SHP77 treated with DMSO at 0.1 percent for 48 hours (cell line): ENCODE measurements around the gene SEC61A1.

Experiments used
- DNase-seq: peaks from one replicate; lab custom pipeline; 2025; lab: John Stamatoyannopoulos, UW

The SEC61A1 gene

DNA sequence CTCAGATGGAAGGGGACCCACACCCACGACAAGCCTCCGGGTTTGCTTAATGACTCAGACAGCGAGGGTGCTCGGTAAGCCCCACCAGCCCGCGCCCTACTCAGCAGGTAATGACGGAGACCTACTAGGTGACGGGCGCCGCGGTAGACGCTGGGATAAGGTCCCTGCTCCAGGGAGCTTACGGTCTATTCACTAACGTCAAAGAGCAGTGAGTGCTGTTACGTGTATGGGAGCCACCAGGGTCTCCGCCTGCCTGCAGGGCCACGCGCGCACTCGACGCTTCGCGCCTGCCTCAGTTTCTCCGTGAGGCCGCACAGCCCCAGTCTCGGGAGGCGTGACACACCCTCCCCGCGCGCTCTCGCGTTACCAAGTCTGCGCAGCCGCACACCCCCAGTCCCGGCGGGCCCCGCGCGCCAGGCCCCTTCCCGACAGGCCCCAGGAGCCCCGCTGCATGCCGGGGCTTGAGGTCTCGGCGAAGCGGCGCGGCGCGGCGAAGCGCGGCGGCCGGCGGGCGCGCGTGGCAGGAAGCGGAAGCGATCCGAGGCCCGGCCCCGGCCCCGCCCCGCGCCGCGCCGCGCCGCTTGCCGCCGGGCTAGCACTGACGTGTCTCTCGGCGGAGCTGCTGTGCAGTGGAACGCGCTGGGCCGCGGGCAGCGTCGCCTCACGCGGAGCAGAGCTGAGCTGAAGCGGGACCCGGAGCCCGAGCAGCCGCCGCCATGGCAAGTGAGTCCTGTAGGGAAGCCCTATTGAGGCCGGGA, at the start of gene SEC61A1:
Gene SEC61A1 (plus strand): TSS at position 601 of the 758 bp plus-strand sequence. CDS start 116 bp downstream, at position 717.
- DNase-seq: peak; percentile 78

DNA sequence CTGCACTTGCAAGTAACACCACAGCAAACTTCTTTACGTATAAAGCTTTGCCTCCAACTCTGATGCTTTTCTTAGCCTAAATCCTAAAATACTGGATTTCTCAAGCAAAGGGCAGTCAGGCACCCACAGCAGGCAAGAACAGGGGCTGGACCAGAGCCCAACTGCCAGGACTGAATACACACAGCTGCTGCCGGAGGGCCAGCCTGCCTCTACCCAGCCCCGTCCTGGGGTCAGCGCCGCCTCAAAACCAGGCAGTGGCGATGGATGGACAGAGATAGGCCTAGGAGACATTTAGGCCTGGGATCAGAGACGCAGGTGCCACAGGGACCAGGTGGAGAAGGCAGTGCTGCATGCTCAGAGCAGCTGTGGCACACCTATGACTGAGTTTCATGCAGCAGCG, 47.6 kb upstream of the SEC61A1 start:
- peak; percentile 50 for DNase-seq

DNA sequence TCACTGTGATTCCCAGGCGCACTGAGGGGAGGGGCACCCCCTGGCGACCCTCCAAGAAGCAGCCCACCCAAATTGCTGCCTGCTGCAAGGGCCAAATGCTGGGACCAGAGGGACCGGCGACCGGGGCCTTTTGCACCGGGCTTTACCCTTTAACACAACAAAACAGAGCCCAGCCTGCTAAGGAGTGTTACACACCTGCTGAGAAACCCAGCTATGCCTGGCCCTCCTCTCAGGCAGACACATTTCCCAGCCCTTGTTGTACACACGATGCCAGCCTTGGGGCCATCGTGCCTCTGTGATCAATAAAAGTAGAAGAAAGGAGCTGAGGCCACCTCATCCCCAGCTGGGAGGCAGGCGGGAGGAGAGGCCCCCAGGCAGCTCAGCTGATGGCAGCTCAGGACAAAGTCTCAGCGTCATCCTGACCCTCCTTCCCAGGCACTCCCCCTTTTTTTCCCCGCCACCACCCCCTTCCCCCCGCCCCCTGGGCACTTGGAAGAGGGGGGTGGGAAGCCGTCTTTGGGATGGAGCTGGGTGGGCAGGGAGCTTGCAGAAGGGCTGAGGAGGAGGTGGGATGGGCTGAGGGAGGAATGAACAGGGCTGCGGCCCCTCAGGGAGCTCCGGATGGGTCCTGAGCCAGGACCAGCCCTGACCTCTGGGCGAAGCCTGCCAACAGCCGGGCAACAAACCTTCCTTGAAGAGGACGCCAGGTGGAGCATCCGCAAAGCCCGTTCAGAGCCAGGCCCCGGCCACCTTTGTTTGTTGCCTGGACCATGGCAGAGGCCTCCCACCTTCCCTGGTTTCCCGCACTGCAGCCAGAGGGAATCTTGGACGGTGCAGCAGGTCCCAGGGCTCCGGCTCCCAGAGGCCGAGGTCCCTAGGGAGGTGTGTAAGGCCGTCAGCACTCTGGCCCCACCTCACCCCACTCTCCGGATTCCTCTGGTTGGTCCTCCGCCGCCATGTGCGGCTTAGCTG, 45.9 kb upstream of the SEC61A1 start:
- DNase-seq: no peak

DNA sequence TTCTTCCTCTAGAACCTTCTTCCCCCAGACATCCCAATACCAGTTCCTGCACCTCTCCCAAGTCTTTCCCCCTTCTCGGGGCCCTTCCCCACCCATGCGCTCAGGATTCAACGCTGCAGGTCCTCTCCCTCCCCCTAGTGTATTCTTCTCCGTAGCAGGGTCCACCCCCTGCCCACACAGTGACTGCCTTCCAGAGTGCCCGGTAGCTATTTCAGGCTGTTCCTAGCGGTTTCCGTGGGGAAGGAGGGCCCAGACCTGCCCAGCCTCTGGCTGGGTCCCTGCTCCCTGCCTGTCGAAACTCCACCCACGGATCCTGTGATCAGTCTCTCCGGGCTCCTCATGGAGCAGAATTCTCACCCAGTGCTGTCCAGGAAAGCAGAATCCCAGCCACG, 45.2 kb upstream of the SEC61A1 start:
- no peak for DNase-seq

DNA sequence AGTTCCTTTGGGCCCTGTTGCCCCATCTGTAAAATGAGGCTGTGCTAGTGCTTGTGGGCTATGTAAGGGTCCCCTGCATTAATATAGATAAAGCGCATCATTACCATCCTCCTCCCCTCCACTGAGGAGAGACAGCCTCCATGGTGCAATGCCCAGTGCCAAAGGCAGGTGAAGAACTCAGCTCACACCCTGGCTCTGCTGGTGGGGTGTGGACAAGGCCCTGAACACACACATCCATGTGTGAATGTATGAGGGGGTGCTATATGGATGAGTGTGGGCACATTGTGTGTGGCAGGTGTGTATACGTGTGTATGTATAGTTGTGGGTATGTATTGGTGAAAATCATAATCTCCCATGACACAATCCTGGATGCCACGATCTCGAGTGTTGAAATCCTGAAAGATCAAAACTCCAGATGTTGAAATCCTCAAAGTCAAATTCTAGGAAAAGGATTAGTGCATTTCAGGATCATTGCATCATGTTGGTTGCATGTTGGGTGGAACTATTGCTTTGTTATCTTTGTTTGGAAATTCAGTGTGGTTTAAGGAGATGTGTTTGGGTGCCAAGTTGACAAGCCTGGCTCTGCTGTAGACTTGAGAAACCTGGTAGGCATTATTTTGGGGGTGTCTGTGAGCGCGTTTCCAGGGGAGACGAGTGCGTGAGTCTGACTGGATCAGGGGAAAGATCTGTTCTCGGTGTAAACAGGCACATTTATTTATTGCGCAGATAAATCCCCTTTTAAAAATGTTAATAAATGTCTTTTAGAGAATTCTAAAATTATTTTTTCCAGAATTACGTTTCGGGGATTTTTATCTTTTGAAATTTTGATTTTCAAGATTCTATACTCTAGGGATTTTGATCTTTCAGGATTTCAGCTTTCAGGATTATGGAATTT, 42.0 kb upstream of the SEC61A1 start:
- no peak for DNase-seq

DNA sequence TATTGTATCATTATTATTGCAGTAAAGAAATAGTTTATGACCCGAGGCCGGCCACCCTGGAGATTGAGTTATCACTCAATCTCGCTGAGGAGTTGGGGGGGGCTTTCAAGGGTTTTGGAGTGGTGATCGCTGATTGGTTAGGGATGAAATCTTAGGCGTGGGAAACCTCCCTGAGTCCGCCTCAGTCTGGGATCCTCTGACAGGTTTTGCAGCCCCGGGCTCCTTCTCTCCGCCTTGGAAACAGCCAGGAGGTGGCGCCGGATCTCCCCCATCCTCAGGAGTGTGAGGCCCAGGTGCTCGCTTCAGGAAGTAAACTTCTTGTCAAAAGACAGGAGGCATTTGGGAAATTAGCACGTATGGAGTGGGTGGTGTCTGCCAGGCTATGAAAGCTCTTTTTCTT, 41.1 kb upstream of the SEC61A1 start:
- DNase-seq: no peak

DNA sequence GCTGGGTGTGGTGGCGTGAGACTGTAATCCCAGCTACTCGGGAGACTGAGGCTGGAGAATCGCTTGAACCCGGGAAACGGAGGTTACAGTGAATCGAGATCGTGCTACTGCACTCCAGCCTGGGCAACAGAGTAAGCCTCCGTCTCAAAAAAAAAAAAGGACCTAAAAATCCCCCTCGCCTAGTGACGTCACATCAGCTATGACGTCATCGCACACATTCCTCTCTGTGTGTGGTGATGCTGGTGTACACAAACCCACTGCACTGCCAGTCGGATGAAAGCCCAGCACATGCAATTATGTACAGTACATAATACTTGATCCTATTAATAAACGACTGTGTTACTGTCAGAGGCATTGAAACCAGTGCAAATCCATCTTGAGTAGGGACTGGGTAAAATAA, 40.2 kb upstream of the SEC61A1 start:
- DNase-seq: no peak

DNA sequence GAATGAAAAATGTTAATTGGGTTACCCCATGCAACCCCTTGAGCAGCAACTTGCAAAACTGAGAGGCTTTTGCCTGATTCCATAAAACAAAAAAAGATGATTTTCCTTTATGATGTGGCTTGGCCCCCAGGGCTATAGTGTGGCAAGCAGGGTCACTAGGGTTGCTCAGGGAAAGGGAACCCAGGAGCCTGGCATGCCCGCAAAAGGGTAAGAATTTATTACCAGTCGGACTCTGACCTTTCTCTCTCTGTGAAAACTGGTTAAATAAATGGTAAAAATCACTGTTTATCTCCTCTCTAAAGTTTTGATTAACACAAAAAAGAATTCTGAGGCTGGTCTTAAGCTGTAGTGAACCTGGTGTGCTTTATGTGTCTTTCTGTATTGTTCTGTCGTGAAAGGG, 37.7 kb upstream of the SEC61A1 start:
- no peak for DNase-seq

DNA sequence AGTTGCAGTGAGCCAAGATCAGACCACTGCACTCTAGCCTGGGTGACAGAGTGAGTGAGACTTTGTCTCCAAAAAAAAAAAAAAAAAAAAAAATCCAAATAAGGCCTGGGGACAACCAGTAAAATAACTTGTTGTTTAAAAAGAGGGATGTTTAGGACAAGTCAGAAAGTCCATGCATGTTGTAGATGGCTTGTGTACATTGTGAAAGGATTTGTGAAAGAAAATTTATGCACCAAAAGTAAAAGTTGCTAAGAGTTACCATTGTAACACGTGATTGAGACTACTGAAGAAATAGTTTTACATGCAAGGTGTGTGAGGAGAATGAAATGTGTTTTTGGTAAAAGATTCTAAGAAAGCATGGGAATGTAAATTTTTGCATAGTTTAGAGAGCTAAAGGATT, 35.7 kb upstream of the SEC61A1 start:
- DNase-seq: no peak

DNA sequence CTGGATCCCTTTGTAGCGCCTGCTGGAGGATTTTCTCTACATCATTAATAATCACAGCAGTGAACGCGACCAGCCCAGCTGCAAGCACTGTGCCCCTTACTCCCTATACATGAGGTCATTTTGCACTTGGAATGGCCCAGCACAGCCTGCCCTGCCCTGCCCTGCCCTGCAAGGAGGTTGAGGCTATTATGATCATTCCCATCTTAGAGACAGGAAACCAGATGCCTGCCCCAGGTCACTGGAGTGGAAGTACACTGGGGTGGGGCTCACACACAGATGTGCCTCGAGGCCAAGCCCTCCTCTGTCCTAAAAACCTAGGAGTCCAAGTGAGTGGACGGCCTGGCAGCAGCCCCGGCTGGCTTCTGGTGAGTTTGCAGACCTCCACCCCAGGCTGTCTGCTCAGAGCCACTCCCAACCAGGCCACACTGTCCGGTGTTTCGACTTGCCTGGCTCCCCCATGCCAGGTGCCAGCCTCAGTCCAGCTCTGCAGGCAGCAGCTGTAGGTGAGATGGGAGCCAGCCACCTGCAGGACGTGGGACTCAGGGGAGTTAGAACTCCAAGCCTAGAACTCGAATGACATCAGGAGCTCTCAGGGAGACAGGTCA, 30.4 kb upstream of the SEC61A1 start:
- no peak for DNase-seq

DNA sequence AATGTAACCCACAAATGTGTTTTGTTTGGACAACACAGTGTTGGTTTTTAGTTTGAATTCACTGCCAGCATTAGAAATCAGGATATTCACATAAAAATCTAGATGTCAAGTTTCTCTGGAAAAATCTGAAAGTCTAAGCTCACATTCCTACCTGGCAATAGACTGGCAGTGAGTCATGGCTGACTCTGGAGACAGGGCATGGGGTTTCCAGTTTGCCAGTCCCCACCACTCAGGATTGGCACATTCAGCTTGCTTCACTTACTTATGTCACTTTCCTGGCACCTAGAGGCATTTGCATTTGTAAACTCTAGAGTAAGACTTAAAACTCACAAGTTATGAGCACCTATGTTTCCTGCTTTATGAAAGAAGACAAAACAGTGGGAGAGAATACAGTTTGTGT, 19.1 kb upstream of the SEC61A1 start:
- no peak for DNase-seq

DNA sequence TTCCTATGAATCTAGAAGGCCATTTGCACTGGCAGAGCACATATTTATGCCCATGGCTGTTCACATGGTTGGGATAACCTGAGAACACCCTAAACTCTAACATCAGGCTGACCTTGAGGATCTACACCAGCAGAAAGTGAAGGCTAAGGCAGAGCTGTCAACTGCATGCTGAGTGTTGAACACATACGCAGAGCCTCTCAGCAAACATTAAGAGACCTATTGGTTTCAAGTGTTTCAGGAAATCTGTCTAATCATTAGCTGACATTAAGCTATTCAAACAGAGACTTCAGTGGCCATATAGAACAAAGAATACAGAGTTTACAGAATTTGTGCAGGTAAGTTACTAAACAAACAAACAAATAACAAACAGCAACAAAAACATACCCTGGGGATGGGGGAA, 16.1 kb upstream of the SEC61A1 start:
- DNase-seq: no peak

DNA sequence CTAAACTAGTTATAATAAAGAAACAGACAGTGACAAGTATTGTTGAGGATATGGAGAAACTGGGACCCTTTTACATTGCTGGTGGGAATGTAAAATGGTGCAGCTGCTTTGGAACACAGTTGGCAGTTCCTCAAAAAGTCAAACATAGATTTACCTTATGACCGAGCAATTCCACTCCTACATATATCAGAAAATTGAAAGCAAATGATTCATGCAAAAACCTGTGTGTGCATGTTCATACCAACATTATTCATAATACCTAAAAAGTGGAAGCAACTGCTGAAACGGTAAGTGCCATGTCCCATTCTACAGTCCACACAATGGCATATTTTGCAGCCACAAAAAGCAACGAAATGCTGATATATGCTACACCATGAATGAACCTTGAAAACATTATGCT, 12.2 kb upstream of the SEC61A1 start:
- no peak for DNase-seq

DNA sequence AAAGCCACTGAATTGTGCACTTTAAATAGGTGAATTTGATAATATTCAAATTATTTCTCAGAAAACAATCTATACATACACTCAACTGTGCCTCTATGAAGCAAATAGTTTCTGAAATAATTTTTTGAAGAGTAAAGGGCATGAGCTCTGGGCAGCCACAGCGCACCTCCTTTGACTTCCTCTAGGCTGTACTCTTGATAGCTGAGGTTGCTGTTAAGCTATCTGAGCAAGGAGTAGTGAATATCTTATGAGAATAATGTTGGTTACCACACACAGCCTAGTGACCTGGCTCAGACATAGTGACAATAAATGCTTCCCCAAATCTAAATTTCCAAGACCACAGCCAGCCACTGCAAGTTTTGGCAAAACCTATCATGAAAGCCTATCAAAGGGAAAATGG, 11.6 kb upstream of the SEC61A1 start:
- DNase-seq: no peak

DNA sequence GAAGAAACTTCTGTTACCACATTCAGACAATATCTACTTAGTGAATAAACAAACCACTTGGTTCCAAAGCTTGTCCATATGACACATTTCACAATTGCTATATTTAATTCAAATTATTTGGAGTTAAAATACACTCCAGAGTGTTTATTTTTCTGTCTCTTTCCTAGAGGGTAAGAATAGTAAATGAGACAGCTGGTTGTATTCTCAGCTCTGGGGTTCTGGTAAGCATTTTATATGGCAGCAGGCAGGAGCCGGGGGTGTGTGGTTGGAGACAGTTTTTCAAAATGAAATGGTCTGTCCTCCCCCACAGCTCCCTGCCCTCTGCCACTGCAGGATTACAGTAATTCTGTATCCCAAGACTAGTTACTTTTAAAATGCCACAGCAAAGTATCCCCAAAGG, 10.9 kb upstream of the SEC61A1 start:
- DNase-seq: no peak

DNA sequence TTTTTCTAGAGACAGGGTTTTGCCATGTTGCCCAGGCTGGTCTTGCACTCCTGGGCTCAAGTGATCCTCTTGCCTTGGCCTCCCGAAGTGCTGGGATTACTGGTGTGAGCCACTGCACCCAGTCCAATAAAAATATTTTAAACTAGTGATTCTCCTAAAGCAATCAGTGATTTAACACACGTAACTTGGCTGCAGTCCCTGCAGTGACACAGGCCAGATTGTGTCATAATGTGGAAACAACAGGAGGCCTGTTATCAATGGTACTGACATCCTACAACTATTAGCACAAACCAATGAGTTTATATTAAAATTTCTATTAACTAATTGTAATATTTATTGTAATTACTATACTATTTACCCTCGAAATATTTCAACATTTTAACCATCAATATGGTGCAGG, 1.6 kb upstream of the SEC61A1 start:
- no peak for DNase-seq

DNA sequence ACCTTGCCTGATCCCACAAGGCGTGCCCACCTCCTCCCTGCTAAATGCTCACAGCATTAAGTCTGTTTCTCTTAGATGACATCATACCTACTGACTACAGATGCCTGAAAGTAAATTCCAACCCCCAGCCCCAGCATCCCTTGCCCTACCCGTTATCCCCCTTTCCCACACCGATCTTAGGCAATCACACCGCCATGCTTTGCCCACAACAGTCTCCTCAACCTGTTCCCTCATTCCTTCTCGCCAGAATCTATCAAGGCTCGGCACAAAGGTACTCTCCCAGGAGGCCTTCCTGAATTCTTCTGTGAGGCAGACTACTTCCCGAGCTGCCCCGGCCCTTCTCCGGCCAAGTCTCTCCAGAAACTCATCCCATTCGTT, 789 bp upstream of the SEC61A1 start:
- no peak for DNase-seq

DNA sequence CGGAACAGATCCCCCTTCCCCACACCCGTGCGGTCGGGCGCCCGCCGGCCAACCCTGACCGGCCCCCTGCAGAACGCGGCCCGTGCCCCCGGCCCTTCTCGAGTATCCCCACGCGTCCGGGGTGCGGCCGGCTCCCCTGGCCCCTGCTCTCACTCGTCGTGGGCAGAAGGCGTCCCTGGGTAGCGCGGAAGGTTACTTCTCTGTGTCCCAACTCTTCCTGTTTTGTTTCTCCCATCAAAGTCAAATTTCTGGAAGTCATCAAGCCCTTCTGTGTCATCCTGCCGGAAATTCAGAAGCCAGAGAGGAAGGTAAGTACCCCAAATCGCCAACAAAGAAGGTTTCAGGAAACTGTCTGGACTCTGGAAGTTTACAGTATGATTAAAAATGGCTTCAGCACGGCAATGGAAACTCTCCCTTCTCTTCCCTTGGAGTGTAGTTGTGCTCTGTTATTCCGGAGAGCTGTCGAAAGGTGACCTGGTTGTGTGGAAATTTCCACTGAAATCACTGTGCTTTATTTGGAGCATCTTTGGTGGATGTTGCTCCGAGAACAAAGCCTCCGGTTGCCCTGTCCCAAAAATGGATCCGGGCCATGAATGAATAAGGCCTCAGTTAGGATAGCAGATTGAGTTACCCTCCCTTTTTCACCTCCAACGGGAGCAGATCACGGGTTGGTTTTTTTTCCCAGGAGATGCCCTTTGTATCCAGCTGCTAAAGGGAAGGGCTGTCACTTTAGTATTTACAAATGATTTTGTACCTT, 536 bp downstream of the SEC61A1 start:
- DNase-seq: no peak

DNA sequence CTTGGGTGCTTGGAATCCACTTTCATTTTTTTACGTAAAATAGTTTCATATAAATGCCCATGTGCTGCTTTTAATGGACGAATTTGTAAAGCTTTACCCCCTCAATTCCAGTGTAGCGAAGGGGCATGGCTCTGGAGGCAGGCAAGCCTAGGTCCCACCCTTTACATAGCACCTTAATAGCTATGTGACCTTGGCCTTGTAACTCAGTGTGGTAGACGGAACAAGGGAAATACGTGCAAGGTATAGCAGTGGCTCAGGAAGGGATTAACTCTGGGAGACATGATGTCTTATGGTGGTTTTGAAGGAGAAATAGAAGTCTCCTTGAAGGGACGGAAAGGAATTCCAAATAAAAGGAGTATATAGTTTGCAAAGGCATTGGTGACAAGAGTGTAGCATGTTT, 1.4 kb downstream of the SEC61A1 start:
- DNase-seq: no peak

DNA sequence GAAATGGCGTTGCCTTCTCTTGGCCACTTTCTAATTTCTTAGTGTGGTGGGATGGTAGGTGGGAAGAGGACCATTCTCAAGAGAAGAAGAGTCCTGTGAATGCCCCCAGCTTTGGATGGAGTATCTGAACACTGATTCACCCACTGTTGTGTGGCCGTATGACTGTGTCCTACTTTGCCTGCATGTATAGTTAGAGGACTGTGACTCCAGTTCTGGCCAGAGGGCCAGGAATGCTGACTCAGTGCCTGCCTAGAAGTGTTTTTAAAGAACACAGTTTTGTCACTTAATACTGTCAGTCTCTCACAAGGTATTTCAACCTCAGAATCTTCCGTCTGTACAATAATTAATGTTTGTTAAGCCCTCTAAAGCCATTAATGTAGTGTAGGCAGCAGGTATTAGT, 2.1 kb downstream of the SEC61A1 start:
- no peak for DNase-seq

DNA sequence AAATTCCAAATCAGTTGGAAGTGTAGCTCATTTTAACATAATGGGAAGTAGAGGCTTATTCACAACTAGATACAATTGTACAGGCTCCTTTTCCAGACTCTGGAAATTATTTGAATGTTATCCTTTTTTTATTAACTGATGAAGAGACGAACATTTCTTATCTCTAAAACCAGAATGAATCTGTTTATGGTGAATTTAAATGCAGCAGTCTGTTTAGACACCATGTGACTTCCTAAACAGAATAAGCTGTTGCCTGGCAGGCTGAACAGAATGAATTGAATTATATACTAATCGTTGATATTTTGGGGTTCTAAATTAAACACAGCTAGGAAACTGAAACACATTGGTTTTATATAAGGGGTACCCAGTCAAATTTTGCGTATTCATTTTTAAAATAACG, 4.0 kb downstream of the SEC61A1 start:
- no peak for DNase-seq
